K562 (cell line): Measurements from ENCODE around the gene DNAH17. TPM values are rescaled to one million over a fixed set of nuclear protein-coding genes. Genes with fewer than 3 reads are reported as not detected.

ENCODE experiments used
- ATAC-seq: fragments of 200-7000 bp; cut with Tn5 transposase; 3 replicates; pipeline ENCODE4 v1.9.1; 2020; ENCODE audit warnings: moderate library complexity
- BruUV-seq: library from RNA; stranded (reverse); fragments of 400-500 nt; replicated peaks from 2 replicates; lab custom pipeline; 2021; lab: Mats Ljungman, UMichigan
- CTCF ChIA-PET: fragments of 300-600 bp; formaldehyde crosslinking; extraction: SDS; loops from one replicate; lab custom pipeline; 2021; ENCODE audit warnings: low intra/inter-chr PET ratio; lab: Yijun Ruan, JAX
- POLR2A ChIA-PET: fragments of 300-600, 350-650 bp; sonication (Branson Sonifier 250); formaldehyde crosslinking; extraction: SDS; loops from one replicate; lab custom pipeline; 2021; ENCODE audit warnings: antibody characterized with exemption, inconsistent platforms; lab: Yijun Ruan, JAX
- DNase-seq, 4 experiments: peaks; one replicate each; pipeline versions ENCODE4 v3.0.0 to v3.0.0-alpha.2; 2011 to 2018; ENCODE audit warnings: low spot score in 3 of 4, mixed read lengths in 3 of 4; ENCODE audit errors: extremely low read depth in 1 of 4
- FAIRE-seq: peaks from 2 replicates; lab custom pipeline; 2011; peaks lifted over from hg19 to GRCh38; lab: Jason Lieb, UNC
- H2AFZ ChIP-seq: 2 replicates; pipeline ENCODE4 v1.6.0; 2011; ENCODE audit warnings: low read depth, low read length, control low read depth, inconsistent platforms
- H3K27ac ChIP-seq: fragments of 200-600 bp; 3 replicates; pipeline ENCODE4 v1.8.0; 2011; ENCODE audit warnings: low read depth, mild to moderate bottlenecking, control low read depth, inconsistent platforms, low read length, moderate library complexity, mixed read lengths; ENCODE audit errors: extremely low read depth
- H3K27me3 ChIP-seq, 2 experiments: fragments of 300-600 bp in 1 of 2; 2 replicates in 1 of 2; 3 replicates in 1 of 2; pipeline versions ENCODE4 v1.6.0 to v1.8.0; 2011; ENCODE audit warnings: inconsistent platforms in 2 of 2, low read length in 2 of 2, mild to moderate bottlenecking in 1 of 2, mixed read lengths in 1 of 2, moderate library complexity in 1 of 2; ENCODE audit not compliant: control insufficient read depth in 2 of 2, insufficient read depth in 2 of 2
- H3K36me3 ChIP-seq: fragments of 300-600 bp; 3 replicates; pipeline ENCODE4 v1.8.0; 2011; ENCODE audit warnings: mild to moderate bottlenecking, low read length, inconsistent platforms; ENCODE audit not compliant: control insufficient read depth, insufficient read depth
- H3K4me1 ChIP-seq, 2 experiments: fragments of 200-600 bp in 1 of 2; replicated peaks in 1 of 2; 2 replicates in 1 of 2; 3 replicates in 1 of 2; pipeline versions ENCODE4 v1.5.1 to v1.8.0; 2011; ENCODE audit warnings: inconsistent platforms in 2 of 2, low read length in 2 of 2, mild to moderate bottlenecking in 1 of 2, mixed read lengths in 1 of 2, moderate library complexity in 1 of 2; ENCODE audit not compliant: control insufficient read depth in 2 of 2, insufficient read depth in 2 of 2
- H3K4me2 ChIP-seq: 2 replicates; pipeline ENCODE4 v1.6.1; 2011; ENCODE audit warnings: low read length, control low read depth, inconsistent platforms, mixed read lengths; ENCODE audit not compliant: insufficient read depth
- H3K4me3 ChIP-seq: fragments of 200-600 bp; sonication (generic), shearing (Covaris generic); 2 replicates; pipeline ENCODE4 v1.5.1; 2016; ENCODE audit warnings: control low read depth, inconsistent platforms
- H3K79me2 ChIP-seq: fragments of 200-600 bp; 3 replicates; pipeline ENCODE4 v1.8.0; 2011; ENCODE audit warnings: low read length, inconsistent platforms; ENCODE audit not compliant: control insufficient read depth, insufficient read depth
- H3K9ac ChIP-seq, 2 experiments: 2 replicates each; pipeline versions ENCODE4 v1.6.0 to v1.6.1; 2011; ENCODE audit warnings: low read depth in 2 of 2, low read length in 2 of 2, control low read depth in 1 of 2, inconsistent platforms in 1 of 2, mild to moderate bottlenecking in 1 of 2, mixed read lengths in 1 of 2; ENCODE audit not compliant: insufficient read depth in 1 of 2
- H3K9me1 ChIP-seq: one replicate; pipeline ENCODE4 v1.6.0; 2011; ENCODE audit warnings: inconsistent platforms, mild to moderate bottlenecking, low read length, moderate library complexity; ENCODE audit not compliant: control insufficient read depth, insufficient read depth
- H3K9me3 ChIP-seq: replicated peaks from 2 replicates; pipeline ENCODE4 v1.5.1; 2011; ENCODE audit warnings: low read depth, low read length, inconsistent platforms; ENCODE audit not compliant: control insufficient read depth, insufficient read depth
- H4K20me1 ChIP-seq: replicated peaks from 2 replicates; pipeline ENCODE4 v1.6.1; 2011; ENCODE audit warnings: low read length, inconsistent platforms, mixed read lengths; ENCODE audit not compliant: control insufficient read depth, insufficient read depth
- CBX3 ChIP-seq, 2 experiments: IDR thresholded peaks; 1 replicate in 1 of 2; 2 replicates in 1 of 2; pipeline ENCODE4 v1.6.1; 2012; ENCODE audit warnings: inconsistent platforms in 2 of 2, low read length in 2 of 2, borderline replicate concordance in 1 of 2, control low read depth in 1 of 2
- CTCF ChIP-seq, 3 experiments: IDR thresholded peaks in 2 of 3; conservative IDR thresholded peaks in 1 of 3; 2 replicates each; pipeline ENCODE4 v1.5.1; 2011 to 2012; ENCODE audit warnings: low read length in 3 of 3, mild to moderate bottlenecking in 3 of 3, control low read depth in 2 of 3, improper control_type of control experiment in 1 of 3, inconsistent platforms in 1 of 3, low read depth in 1 of 3, mixed read lengths in 1 of 3, moderate library complexity in 1 of 3; ENCODE audit not compliant: insufficient read depth in 2 of 3
- NFE2 ChIP-seq: IDR thresholded peaks from 2 replicates; pipeline ENCODE4 v1.6.1; 2014; ENCODE audit warnings: antibody characterized with exemption, low read depth
- TRIM24 ChIP-seq, 2 experiments: fragments of 450-650 bp; IDR thresholded peaks; 2 replicates each; pipeline ENCODE4 v1.6.1; 2016
- WGBS: fragments of 100-300 bp; shearing (Covaris generic); methylation state at CpG from one replicate; pipeline ENCODE4 v1.1.6; 2016; ENCODE audit warnings: low coverage, mixed read lengths; ENCODE audit not compliant: insufficient coverage; ENCODE audit errors: missing lambda C conversion rate; 5-methylcytosine and 5-hydroxymethylcytosine counted together
- in situ Hi-C: fragments of 300-500 bp; cut with MboI; formaldehyde crosslinking; loops from 4 replicates; pipeline ENCODE4 v1.15.0; 2018; ENCODE audit warnings: inconsistent platforms, mixed read lengths
- intact Hi-C: fragments of 100-400 bp; cut with micrococcal nuclease; formaldehyde crosslinking; loops from 2 replicates; pipeline ENCODE4 v1.14.2; 2022
- polyA plus RNA-seq, 8 experiments: library from polyadenylated mRNA; depleted of rRNA in 4 of 8; stranded (reverse) in 5 of 8; unstranded in 3 of 8; fragments of >200 nt; fragmentation: Nextera tagmentation in 2 of 8; fragmentation: Illumina TruSeq in 1 of 8; extraction: Ambion mirVana in 2 of 8; extraction: Trizol in 1 of 8; gene quantifications; 2 replicates each; pipeline versions ENCODE4 v1.2.1 to v1.2.3, GENCODE V29; 2011 to 2014; ENCODE audit warnings: inconsistent platforms in 1 of 8, missing spikeins in 1 of 8
- total RNA-seq, 7 experiments: library from RNA; depleted of rRNA in 6 of 7; stranded (reverse); fragments of >200 nt in 6 of 7; fragmentation: Illumina TruSeq in 2 of 7; extraction: Trizol in 2 of 7; gene quantifications; 2 replicates each; pipeline versions ENCODE4 v1.2.1 to v1.2.3, GENCODE V29; 2011 to 2021; ENCODE audit warnings: low replicate concordance in 1 of 7

DNAH17 gene
- total and polyA plus RNA-seq, 9 of the 15 experiments (the other 6 are each of a cell fraction or from before 2014, with no cell fraction given): under 0.01 to 0.06 (median 0.03) TPM; not detected in 5

GRCh38 chr17:78448356-78448993, 128.7 kb downstream of the DNAH17 start:
- no TSS peak for BruUV-seq
- Histone ChIP-seq H3K36me3 (no peaks in the 10 kb centered on the region), H3K4me2 (no peak overlapping the region), H3K4me1 (peaks cover 0 to 15% of the 10 kb centered on the region in 2 experiments; a peak in 3 of 5 replicates), H2AFZ (no peak overlapping the region), H3K9me3 (no peaks in the 10 kb centered on the region), H4K20me1 (peaks cover 13% of the 10 kb centered on the region; the same call in 1 of the 2 replicates), H3K27ac (no peak overlapping the region), H3K9ac (no peak overlapping the region), H3K4me3 (no peak overlapping the region), H3K9me1 (no peaks in the 10 kb centered on the region), H3K27me3 (peaks cover 43 to 71% of the 10 kb centered on the region in 2 experiments), H3K79me2 (no peaks in the 10 kb centered on the region)
- DNase-seq: no peak
- ChIA-PET POLR2A (interaction anchor here (0.7 kb wide), 1 partner anchor 50 kb away, joined by 3 read pairs; no protein-coding TSS in a partner anchor), CTCF (no interaction called here)
- intact Hi-C loops (loop anchor here (10.0 kb wide), 1 partner anchor 256 kb away; no protein-coding TSS in a partner anchor), in situ Hi-C loops (no loop called here)
- peak; percentile 48 for TF ChIP-seq NFE2
- peak in 1 of 2 experiments; percentile 23; a peak in 1 of 3 replicates for TF ChIP-seq CBX3 (IDR thresholded peaks at IDR 0.05; ENCODE audit: borderline replicate concordance in 1 of 2, low read length in 2 of 2)
- TF ChIP-seq CTCF (IDR thresholded peaks at IDR 0.05 in 2 of 3, conservative IDR thresholded peaks at IDR 0.05 in 1 of 3; ENCODE audit: insufficient read depth in 2 of 3, low read depth in 1 of 3, low read length in 3 of 3): peak; percentile 29 to 39 (median 31); a peak in 3 of 6 replicates
- TF ChIP-seq TRIM24 (IDR thresholded peaks at IDR 0.05): no peak
- ATAC-seq: no peak
- no peak for FAIRE-seq
- WGBS: 4% methylated on average over 5 of the region's 5 CpGs
